Activated B cell treated with CpG ODN at 0.5 μM for 24 hours (primary cell): Measurements from ENCODE around the gene SMC1A. TPM values are rescaled to one million over a fixed set of nuclear protein-coding genes. Genes with fewer than 3 reads are reported as not detected.

ENCODE experiments used
- ATAC-seq: fragments of 200-7000 bp; cut with Tn5 transposase; one replicate; pipeline ENCODE4 v1.10.0; 2021; ENCODE audit warnings: low read depth, mild to moderate bottlenecking, moderate library complexity
- CTCF ChIA-PET: fragments of 350-600 bp; sonication (Branson Sonifier 250); formaldehyde crosslinking; loops from one replicate; lab custom pipeline; 2021; ENCODE audit warnings: antibody characterized with exemption; lab: Charles Lee
- POLR2A ChIA-PET: fragments of 350-600 bp; sonication (Branson Sonifier 250); formaldehyde crosslinking; loops from one replicate; lab custom pipeline; 2021; ENCODE audit warnings: antibody characterized with exemption; lab: Charles Lee
- DNase-seq: peaks from one replicate; pipeline ENCODE4 v3.0.0; 2022
- H3K27ac Mint-ChIP-seq: one replicate; pipeline ENCODE4 v1.8.0; 2020; ENCODE audit warnings: mixed read lengths
- H3K27me3 Mint-ChIP-seq: one replicate; pipeline ENCODE4 v1.8.0; 2021; ENCODE audit warnings: mixed read lengths
- H3K36me3 Mint-ChIP-seq: one replicate; pipeline ENCODE4 v1.8.0; 2021; ENCODE audit warnings: low read depth, mixed read lengths
- H3K4me1 Mint-ChIP-seq: one replicate; pipeline ENCODE4 v1.8.0; 2021; ENCODE audit warnings: mixed read lengths
- H3K4me3 Mint-ChIP-seq: one replicate; pipeline ENCODE4 v1.8.0; 2020; ENCODE audit warnings: mild to moderate bottlenecking, mixed read lengths
- H3K9me3 Mint-ChIP-seq: one replicate; pipeline ENCODE4 v1.8.0; 2020; ENCODE audit warnings: mixed read lengths
- CTCF ChIP-seq: fragments of 200-600 bp; IDR thresholded peaks from one replicate; pipeline ENCODE4 v1.8.0; 2022; ENCODE audit warnings: antibody characterized with exemption, mild to moderate bottlenecking
- intact Hi-C: fragments of 100-400 bp; cut with micrococcal nuclease; formaldehyde crosslinking; loops from one replicate; pipeline ENCODE4 v1.15.1; 2024
- total RNA-seq: library from RNA; stranded (reverse); gene quantifications from 2 replicates; pipeline ENCODE4 v1.2.3, GENCODE V29; 2022

SMC1A gene
- total RNA-seq, 1 donor from 2014 or later, result 75.8 TPM

GRCh38 chrX:53379747-53380146, 42.7 kb downstream of the SMC1A start:
- POLR2A ChIA-PET, result interaction anchor here (0.6 kb wide), 1 partner anchor 10 kb away, joined by 11 read pairs; no protein-coding TSS in a partner anchor
- DNase-seq, result no peak
- CTCF ChIA-PET, result no interaction called here
- no peak for ATAC-seq
- no peak overlapping the region for H3K4me3 Mint-ChIP-seq
- no peak overlapping the region for H3K27ac Mint-ChIP-seq
- H3K27me3 Mint-ChIP-seq, result no peaks in the 10 kb centered on the region
- no peaks in the 10 kb centered on the region for H3K9me3 Mint-ChIP-seq
- no peaks in the 10 kb centered on the region for H3K4me1 Mint-ChIP-seq
- peaks cover 52% of the 10 kb centered on the region for H3K36me3 Mint-ChIP-seq
- intact Hi-C loops, result no loop called here
- no peak for TF ChIP-seq CTCF

- DNase-seq, result no peak
- POLR2A ChIA-PET, result interaction anchor here (0.6 to 0.8 kb wide), 2 partner anchors 9 to 194 kb away, joined by 4 to 11 read pairs; no protein-coding TSS in a partner anchor
- intact Hi-C loops, result no loop called here
- TF ChIP-seq CTCF, result no peak
- Mint-ChIP-seq H3K4me1 (no peaks in the 10 kb centered on the region), H3K27ac (no peak overlapping the region), H3K9me3 (no peaks in the 10 kb centered on the region), H3K4me3 (no peak overlapping the region), H3K36me3 (peaks cover 50% of the 10 kb centered on the region), H3K27me3 (no peaks in the 10 kb centered on the region)
- CTCF ChIA-PET, result no interaction called here
- no peak for ATAC-seq
Observed at GRCh38 chrX:53379008-53379710, 43.3 kb downstream of the SMC1A start.

- Mint-ChIP-seq H3K4me3 (no peak overlapping the region), H3K9me3 (no peaks in the 10 kb centered on the region), H3K4me1 (no peaks in the 10 kb centered on the region), H3K27me3 (no peaks in the 10 kb centered on the region), H3K27ac (no peak overlapping the region), H3K36me3 (peaks cover 38% of the 10 kb centered on the region)
- intact Hi-C loops, result no loop called here
- CTCF ChIA-PET, result no interaction called here
- POLR2A ChIA-PET, result no interaction called here
- TF ChIP-seq CTCF, result no peak
- DNase-seq (no peak), ATAC-seq (no peak)
Observed at GRCh38 chrX:53377464-53377863, 45.0 kb downstream of the SMC1A start.

GRCh38 chrX:53376888-53377287, 45.6 kb downstream of the SMC1A start:
- no peaks in the 10 kb centered on the region for H3K9me3 Mint-ChIP-seq
- ChIA-PET CTCF (no interaction called here), POLR2A (interaction anchor here (0.6 kb wide), 1 partner anchor 309 kb away, joined by 3 read pairs; no protein-coding TSS in a partner anchor)
- H3K27me3 Mint-ChIP-seq, result no peaks in the 10 kb centered on the region
- ATAC-seq (no peak), DNase-seq (no peak)
- no peak overlapping the region for H3K27ac Mint-ChIP-seq
- intact Hi-C loops, result no loop called here
- no peak overlapping the region for H3K4me3 Mint-ChIP-seq
- TF ChIP-seq CTCF, result no peak
- no peaks in the 10 kb centered on the region for H3K4me1 Mint-ChIP-seq
- H3K36me3 Mint-ChIP-seq, result peaks cover 32% of the 10 kb centered on the region

GRCh38 chrX:53374923-53375322, 47.5 kb downstream of the SMC1A start:
- intact Hi-C loops, result no loop called here
- no peaks in the 10 kb centered on the region for H3K27me3 Mint-ChIP-seq
- no peaks in the 10 kb centered on the region for H3K4me1 Mint-ChIP-seq

More at GRCh38 chrX:53374923-53375322, 47.5 kb downstream of the SMC1A start:
- H3K36me3 Mint-ChIP-seq, result peaks cover 13% of the 10 kb centered on the region
- no peak for ATAC-seq
- CTCF ChIA-PET, result no interaction called here
- POLR2A ChIA-PET, result no interaction called here
- no peak overlapping the region for H3K4me3 Mint-ChIP-seq
- H3K9me3 Mint-ChIP-seq, result peaks cover 2% of the 10 kb centered on the region
- no peak for TF ChIP-seq CTCF
- no peak for DNase-seq
- no peak overlapping the region for H3K27ac Mint-ChIP-seq
